ENCODE results near the gene C10orf88. TPM values are rescaled to one million over a fixed set of nuclear protein-coding genes. Genes with fewer than 3 reads are reported as not detected.

Gene C10orf88
- total and polyA plus RNA-seq, 2 of the 8 experiments (the other 6 are each of a cell fraction or from before 2014, with no cell fraction given), result 3.2 to 11.0 TPM

- Histone ChIP-seq H3K27ac (ENCODE audit: low read depth, low read length) (no peak overlapping the region), H4K8ac (ENCODE audit: extremely low read depth, insufficient read depth, low read length) (no peak overlapping the region), H3K4me2 (ENCODE audit: insufficient read depth in 1 of 2, low read depth in 2 of 2, low read length in 2 of 2) (no peak overlapping the region), H3K14ac (ENCODE audit: insufficient read length) (no peak overlapping the region), H3K23ac (ENCODE audit: insufficient read length) (no peak overlapping the region), H3K18ac (ENCODE audit: extremely low read depth, low read length) (no peak overlapping the region), H3K79me1 (ENCODE audit: low read depth, low read length) (no peaks in the 10 kb centered on the region), H2BK120ac (replicated peaks; ENCODE audit: low read depth, low read length) (no peak overlapping the region), H4K20me1 (replicated peaks in 1 of 2; ENCODE audit: control insufficient read depth in 1 of 2, insufficient read depth in 2 of 2, low read length in 2 of 2) (no peaks in the 10 kb centered on the region), H3K36me3 (ENCODE audit: control insufficient read depth in 2 of 4, insufficient read depth in 4 of 4, low read length in 3 of 4) (peaks cover 0 to 7% (median 2%) of the 10 kb centered on the region in 4 experiments; a peak in 2 of 8 replicates), H3K9ac (replicated peaks in 1 of 4; ENCODE audit: extremely low read depth in 1 of 4, low read depth in 3 of 4, low read length in 3 of 4) (no peak overlapping the region), H2AFZ (ENCODE audit: low read length) (no peak overlapping the region), H2BK20ac (ENCODE audit: low read length) (no peak overlapping the region), H4K91ac (replicated peaks; ENCODE audit: insufficient read length, low read length) (no peak overlapping the region), H3K27me3 (replicated peaks in 1 of 4; ENCODE audit: control insufficient read depth in 3 of 4, extremely low read depth in 1 of 4, insufficient read depth in 3 of 4, low read length in 3 of 4) (no peaks in the 10 kb centered on the region), H2BK15ac (ENCODE audit: low read length) (no peak overlapping the region), H3K4ac (replicated peaks; ENCODE audit: insufficient read length, low read depth, low read length) (no peak overlapping the region), H2BK12ac (ENCODE audit: low read depth, low read length) (no peak overlapping the region), H4K5ac (ENCODE audit: insufficient read length, low read depth, low read length) (no peak overlapping the region), H3K4me1 (replicated peaks in 1 of 4; ENCODE audit: control insufficient read depth in 3 of 4, insufficient read depth in 4 of 4, low read length in 3 of 4) (peaks cover 0 to 3% (median 0%) of the 10 kb centered on the region in 4 experiments; a peak in 2 of 7 replicates), H2AK5ac (ENCODE audit: low read depth, low read length) (no peak overlapping the region), H3K56ac (replicated peaks; ENCODE audit: insufficient read length, low read depth, low read length) (no peak overlapping the region), H3K9me3 (ENCODE audit: insufficient read depth in 2 of 2, low read depth in 1 of 2, low read length in 1 of 2) (no peaks in the 10 kb centered on the region), H3K79me2 (ENCODE audit: control insufficient read depth in 1 of 2, insufficient read depth in 2 of 2, low read length in 2 of 2) (no peaks in the 10 kb centered on the region), H3K23me2 (ENCODE audit: low read depth, low read length) (peaks cover 7% of the 10 kb centered on the region), H3K4me3 (ENCODE audit: extremely low read depth in 1 of 4, insufficient read depth in 2 of 4, low read depth in 3 of 4, low read length in 4 of 4) (no peak overlapping the region), H2BK5ac (ENCODE audit: low read depth, low read length) (no peak overlapping the region)
- DNase-seq (ENCODE audit: low read depth in 1 of 2, low spot score in 2 of 2), result no peak
- 90% methylated on average over 6 of the region's 6 CpGs; no CpG with 5 or more reads in 1 of the 2 experiments for whole genome bisulfite sequencing, 2 experiments (ENCODE audit: extremely low coverage in 1 of 2, insufficient coverage in 1 of 2, insufficient read length in 1 of 2, insufficient replicate concordance in 2 of 2, low coverage in 1 of 2, low lambda C conversion rate in 2 of 2, missing lambda C conversion rate in 1 of 2)
- no peak for FAIRE-seq
- POLR2A ChIA-PET (ENCODE audit: partially characterized antibody), result interaction anchor here (1.0 to 2.6 kb wide), 2 partner anchors 16 to 24 kb away, joined by 4 to 6 read pairs; no protein-coding TSS in a partner anchor
- CTCF ChIA-PET (ENCODE audit: partially characterized antibody), result interaction anchor here (0.7 kb wide), 1 partner anchor 14 kb away, joined by 3 read pairs; no protein-coding TSS in a partner anchor
- no peak for TF ChIP-seq KDM4A (IDR thresholded peaks at IDR 0.05; ENCODE audit: low read depth, low read length, severe bottlenecking)
- no peak for TF ChIP-seq GTF2F1 (IDR thresholded peaks at IDR 0.05; ENCODE audit: borderline replicate concordance, low read depth, low read length)
- TF ChIP-seq SIRT6 (IDR thresholded peaks at IDR 0.05; ENCODE audit: low read length), result no peak
- TF ChIP-seq SUZ12 (IDR thresholded peaks at IDR 0.05; ENCODE audit: low read length), result no peak
- no peak for TF ChIP-seq POLR2A (IDR thresholded peaks at IDR 0.05; ENCODE audit: control extremely low read depth in 1 of 2, low read depth in 2 of 2, low read length in 2 of 2)
- TF ChIP-seq SRF (IDR thresholded peaks at IDR 0.05; ENCODE audit: low read depth, low read length), result no peak
These were observed 29.9 kb upstream of the C10orf88 start for GRCh38 chr10:122983898-122984297.
